SK-MEL-5 (cell line): ENCODE results near the gene PATL1. TPM values are rescaled to one million over a fixed set of nuclear protein-coding genes. Genes with fewer than 3 reads are reported as not detected.

Experiments
- DNase-seq: peaks from one replicate; pipeline ENCODE4 v3.0.0-alpha.2; 2016; ENCODE audit warnings: low read depth, low spot score
- in situ Hi-C: cut with HindIII; loops from 2 replicates; pipeline ENCODE4 v1.10.0; 2016; ENCODE audit warnings: low sequenced_read_pairs, high pct_unique_total_duplicates, low pct_unique_long_range_greater_than_20kb
- small RNA-seq, 2 experiments: library from RNA; depleted of rRNA; stranded (forward); fragments of <200 nt; gene quantifications; one replicate each; pipeline ENCODE3, GENCODE V24; 2014
- total RNA-seq: library from RNA; depleted of rRNA; stranded (reverse); fragments of >200 nt; shearing (Covaris generic); gene quantifications from 2 replicates; pipeline ENCODE4 v1.2.3, GENCODE V29; 2014; rRNA removed

The PATL1 gene
- total RNA-seq, 1 experiment from 2014 or later: 18.4 TPM

DNA sequence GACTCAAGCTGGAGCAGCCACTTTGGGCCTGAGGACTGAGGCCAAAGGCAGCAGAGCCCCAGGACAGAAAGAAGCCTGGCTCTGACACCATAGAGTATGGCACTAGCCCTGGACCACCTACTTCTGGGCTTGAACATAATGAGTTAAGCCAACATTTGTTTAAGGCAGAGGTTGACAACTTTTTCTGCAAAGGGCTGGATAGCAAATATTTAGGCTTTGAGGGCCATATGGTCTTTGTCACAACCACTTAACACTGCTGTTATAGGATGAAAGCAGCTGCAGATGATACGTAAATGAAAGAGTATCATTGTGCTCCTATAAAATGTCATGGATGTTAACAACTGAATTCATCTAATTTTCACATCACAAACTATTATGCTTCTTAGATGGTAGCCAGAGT is 69.9 kb downstream of the PATL1 start:
- in situ Hi-C loops: no loop called here
- DNase-seq: no peak

Small RNA genes lying within 50 kb of the gene (small RNA-seq; reads per million reads assigned to genes)
- 0 reads per million in 2 experiments for gene MIR3162

Other genes starting within 250 kb of the PATL1 start
- gene OR5A2, start 242.6 kb downstream of the PATL1 start, total RNA-seq: not detected in 2 replicates
- not detected in 2 replicates for gene OR5A1, start 232.6 kb downstream of the PATL1 start, total RNA-seq
- not detected in 2 replicates for gene OR4D6, start 212.1 kb downstream of the PATL1 start, total RNA-seq
- gene OR4D10, start 195.7 kb downstream of the PATL1 start, total RNA-seq: not detected in 2 replicates
- not detected in 2 replicates for gene OR4D11, start 165.5 kb downstream of the PATL1 start, total RNA-seq
- not detected in 2 replicates for gene OR4D9, start 157.5 kb downstream of the PATL1 start, total RNA-seq
- 17.8 and 21.1 TPM in 2 replicates for gene OSBP, start 53.3 kb downstream of the PATL1 start, total RNA-seq
- gene OR10V1, start 44.8 kb upstream of the PATL1 start, total RNA-seq: not detected in 2 replicates
- gene STX3, start 86.3 kb upstream of the PATL1 start, total RNA-seq: 75.8 and 82.8 TPM in 2 replicates
- gene MRPL16, start 141.7 kb upstream of the PATL1 start, total RNA-seq: 59.8 and 61.8 TPM in 2 replicates
- 0.55 TPM in 1 of 2 replicates, not detected in the other for gene CBLIF, start 176.5 kb upstream of the PATL1 start, total RNA-seq
- gene TCN1, start 197.4 kb upstream of the PATL1 start, total RNA-seq: 219 and 227 TPM in 2 replicates
- not detected in 2 replicates for gene OOSP3, start 209.7 kb upstream of the PATL1 start, total RNA-seq